ENCODE data around the gene TSPAN3.

The TSPAN3 gene

DNA sequence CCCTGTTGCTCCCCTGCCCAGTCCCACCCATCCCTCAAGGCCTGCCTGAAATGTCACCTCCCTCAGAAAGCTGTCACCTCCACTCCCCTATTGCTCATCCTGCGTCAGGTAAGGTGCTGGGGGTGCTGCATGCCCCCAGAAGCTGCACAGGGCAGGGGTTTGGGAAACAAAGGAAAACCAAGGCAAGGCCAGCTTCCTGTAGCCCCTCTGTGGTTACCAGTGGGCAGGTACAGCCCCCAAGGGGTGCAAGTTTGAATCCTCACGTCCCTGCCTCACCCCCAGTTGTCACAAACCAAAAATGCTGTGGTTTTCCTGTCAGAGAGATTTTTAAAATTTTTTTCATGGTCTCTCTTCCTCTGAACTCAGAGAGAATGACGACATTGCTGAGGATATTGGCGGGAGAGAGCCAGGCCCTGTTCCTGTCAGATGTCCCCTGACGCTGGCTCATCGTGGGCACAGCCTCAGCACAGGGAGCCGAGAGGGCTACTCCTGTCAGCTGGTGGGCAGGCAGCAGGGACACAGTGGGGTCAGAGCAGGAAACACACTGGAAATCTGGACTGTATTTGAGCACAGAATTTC lies 49.0 kb downstream of the TSPAN3 start:
- DNase-seq, result no peak

DNA sequence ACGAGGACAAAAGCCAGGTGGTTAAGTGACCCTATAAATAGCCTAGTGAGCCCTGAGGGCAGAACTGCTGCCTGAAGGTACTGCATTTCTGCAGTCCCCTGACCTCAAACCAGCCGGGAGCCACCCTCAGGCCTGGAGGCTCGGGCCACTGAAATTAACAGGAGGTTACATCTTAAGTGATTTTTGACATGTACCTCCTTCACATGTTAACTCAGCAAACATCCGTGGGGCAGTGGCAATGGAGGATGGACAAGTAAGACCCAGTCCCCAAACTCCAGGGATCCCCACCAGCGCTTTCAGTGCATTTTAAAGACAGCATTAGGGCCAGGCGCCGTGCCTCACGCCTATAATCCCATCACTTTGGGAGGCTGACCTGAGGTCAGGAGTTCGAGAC lies 49.8 kb downstream of the TSPAN3 start:
- no peak for DNase-seq

DNA sequence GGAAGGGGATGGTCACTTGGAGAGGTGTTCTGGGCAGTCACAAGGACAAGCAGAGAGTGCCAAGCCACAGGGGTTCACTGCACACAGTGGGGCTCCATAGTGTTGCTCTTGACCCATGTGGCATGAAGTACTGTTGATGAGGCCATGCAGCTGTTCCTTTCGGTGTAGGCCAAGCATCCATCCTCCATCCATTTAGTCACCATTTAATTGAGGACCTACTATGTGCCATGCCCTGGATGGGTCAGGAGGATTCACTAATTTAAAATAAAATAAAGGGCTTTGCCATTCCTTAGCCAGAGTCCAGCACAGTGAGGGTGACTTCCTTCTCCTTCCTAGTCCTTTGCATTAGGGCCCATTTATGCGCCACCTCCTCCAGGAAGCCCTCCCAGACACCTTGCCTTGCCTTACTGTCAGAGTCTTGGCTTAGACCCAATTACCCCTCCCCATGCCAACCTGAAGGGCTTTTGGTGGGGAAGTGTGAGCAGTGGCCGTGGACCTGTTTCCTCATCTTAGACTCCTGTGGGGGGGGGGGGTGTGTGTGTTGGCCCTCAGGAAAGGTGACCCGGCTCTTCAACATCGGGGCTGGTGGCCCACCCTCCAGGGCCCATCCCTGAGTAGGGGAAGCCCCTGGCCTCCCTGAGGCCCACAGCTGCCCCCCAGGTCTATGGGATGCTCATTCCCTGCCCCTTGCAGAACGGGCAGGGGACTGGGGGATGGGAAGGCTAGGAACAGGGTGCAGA lies 50.4 kb downstream of the TSPAN3 start:
- DNase-seq, result no peak

DNA sequence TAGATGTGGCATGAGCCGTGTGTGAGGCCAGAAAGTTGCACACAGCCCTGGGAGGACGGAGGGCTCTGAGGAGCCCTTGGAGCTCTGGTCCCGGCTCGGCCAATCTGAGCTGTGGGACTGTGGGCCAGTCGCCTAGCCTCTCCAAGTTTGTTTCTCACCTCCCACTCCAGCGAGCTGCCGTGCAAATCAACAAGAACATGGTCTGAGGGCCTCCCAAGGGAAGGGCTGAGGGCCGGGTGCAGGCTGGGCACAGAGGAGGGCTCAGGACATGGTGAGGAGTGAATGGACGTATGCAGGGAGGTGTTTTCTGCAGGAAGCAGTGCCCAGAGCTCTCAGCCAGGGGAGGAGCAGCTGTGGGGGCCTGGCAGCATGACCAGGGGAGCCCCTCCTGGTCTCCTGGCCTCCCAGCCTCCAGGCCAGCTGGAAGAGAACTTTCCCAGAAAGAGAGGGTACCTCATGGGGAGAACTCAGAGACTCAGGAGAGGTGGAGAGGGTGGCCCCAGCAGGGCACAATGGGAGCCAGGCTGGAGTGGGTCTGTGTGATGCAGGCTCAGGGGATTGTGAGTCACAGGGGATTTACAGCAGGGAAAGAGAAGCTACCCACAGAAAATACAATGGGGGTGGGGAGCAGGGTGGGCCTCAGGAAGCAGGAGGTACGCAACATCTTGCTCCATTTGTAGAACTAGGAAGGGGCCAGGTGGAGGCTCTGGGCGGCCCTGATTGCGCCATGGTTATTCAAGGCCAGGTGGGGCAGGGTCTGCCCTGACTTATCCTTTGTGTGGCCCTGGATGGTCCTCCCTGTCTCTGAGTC lies 51.2 kb downstream of the TSPAN3 start:
- DNase-seq, result no peak

DNA sequence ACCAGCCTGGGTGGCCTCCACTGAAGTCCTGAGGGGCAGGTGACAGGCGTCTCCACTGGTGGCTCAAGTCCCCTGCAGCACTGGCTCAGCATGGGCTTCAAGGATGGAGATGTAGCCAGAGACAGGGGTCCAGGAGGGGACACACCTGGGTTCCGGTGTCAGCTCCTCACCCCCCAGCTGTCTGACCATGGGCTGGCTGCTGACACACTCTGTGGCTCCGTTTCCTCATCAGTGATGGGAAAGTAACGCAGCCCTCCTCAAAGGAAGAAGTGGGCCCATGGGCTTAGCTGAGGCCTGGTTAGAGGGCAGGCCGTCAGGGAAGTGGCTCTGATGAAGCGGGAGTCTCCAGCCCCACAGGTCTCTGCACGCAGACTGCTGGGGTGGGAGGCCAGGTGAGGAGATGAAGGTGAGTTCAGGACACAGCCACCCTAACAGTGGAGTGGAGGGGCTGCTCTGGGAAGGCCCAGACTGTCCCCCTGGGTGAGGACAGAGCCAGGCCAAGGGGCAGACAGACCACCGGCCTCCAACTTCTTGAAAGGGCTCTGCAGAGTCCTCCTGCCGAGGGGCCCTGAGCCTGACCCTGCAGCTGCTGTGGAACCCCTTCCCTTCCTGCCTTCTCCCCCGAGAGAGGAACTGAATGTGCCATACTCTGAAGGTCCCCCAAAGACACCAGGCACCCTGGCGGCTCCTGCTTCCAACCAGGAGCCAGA lies 52.0 kb downstream of the TSPAN3 start:
- DNase-seq, result no peak

DNA sequence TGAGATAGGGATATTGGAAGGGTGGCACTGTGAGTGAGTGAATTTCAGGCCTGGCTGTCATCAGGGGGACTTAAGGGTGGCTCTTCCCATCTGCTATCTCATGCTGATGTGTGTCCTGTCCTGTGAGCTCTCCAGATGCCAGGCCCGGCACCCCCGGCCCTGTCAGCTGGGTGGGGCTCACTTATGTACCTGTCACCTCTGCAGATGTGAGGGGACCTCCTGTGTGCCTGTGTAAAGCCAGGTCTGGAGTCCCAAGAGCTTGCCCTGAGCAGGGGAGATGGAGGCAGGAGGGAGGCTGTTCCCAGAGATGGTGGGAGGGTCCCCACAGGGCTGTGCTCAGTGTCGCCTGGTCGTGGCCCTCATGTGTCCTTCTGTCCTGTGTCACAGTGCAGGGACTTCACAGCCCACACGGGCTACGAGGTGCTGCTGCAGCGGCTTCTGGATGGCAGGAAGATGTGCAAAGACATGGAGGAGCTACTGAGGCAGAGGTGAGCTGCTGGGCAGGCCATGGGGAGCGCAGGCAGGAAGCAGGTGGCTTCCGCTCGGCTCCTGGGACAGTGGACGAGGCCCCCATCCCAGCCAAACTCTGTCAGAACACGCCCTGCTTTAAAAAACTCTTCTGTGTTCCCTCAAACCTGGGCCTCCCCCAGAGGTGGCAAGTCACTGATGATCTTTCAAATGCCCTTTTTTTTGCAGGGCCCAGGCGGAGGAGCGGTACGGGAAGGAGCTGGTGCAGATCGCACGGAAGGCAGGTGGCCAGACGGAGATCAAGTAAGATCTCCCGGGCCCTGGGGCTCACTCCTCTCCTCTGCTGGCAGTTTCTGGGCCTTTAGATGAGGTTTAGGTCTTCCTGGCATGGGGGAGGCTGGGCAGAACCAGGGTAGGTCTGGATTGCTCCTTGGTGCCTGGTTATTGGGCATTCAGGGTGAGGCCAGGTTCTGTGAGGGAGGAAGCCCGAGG lies 52.9 kb downstream of the TSPAN3 start:
- DNase-seq, result no peak

DNA sequence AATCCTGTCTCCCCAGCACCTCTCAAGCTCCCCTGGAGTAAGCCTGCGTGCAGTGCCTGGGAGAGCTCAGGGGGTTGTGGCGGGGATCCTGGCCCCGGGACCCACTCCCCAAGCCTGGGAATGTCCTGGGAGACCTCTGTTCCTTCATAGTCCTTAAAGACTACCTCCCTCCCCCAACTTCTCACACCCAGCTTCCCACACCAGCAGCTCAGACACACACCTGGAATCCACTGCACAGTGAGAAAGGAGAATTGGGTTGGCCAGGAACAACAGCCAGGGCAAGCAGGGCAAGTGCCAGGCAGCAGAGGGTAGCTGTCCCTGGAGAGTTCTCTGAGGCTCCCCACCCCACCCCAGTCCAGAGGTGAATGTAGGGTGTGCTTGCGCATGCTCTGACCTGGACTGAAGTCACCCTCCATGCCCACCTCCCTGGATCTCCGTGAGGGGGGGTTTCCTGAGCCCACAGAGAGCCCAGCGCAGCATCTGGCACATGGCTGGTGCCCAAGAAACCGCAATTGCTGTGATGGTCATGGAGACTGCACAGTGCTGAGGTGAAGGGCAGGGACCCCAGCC lies 53.7 kb downstream of the TSPAN3 start:
- no peak for DNase-seq

DNA sequence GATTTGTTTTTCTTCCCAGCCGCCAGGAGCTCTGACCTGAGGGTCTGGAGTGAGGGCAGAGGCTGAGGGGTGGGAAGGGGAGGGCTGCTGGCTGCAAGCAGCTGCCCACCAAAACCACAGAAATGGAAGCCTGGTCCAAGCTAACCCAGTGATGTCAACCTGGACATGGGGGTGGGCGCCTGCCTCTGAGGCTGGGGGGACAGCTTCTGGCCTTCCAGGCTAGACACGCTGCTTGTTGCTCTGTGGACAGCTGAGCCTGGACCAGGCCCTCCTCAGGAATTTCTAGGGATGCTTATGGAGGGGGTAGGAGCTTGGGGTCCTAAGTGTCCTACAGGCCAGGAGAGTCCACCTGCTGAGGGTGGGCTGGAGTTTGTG lies 54.6 kb downstream of the TSPAN3 start:
- no peak for DNase-seq

DNA sequence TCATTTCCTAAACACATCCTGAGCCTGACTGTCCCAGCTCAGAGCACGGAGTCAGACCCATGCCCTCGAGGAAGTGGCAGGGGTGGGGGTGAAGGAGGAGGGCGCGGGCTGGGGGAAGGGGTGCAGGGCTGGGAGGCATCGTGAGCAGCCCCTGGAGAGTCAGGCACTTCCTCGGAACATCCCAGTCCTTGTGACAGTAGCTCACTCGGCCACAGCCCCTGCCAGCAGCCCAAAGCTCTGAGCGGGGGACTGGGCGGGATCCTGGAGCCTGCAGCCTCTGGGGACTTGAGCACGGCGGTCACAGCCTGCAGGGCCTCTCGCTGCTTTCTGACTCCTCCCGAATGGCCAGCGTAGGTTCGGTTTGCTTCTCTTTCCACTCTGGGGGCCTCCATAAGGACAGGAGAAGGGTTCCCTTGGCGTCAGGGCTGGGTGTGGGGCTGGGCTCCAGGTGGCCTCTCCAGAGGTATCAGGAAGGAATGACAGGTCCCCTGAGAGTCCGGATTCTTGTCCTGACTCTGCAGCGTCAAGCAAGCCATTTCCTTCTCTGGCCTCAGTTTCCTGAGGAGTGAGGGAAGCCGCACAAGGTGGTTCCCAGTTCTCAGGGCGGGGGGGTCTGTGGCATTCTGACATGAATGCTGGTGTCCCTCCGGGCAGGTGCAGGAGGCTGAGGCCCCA lies 55.1 kb downstream of the TSPAN3 start:
- DNase-seq, result no peak

DNA sequence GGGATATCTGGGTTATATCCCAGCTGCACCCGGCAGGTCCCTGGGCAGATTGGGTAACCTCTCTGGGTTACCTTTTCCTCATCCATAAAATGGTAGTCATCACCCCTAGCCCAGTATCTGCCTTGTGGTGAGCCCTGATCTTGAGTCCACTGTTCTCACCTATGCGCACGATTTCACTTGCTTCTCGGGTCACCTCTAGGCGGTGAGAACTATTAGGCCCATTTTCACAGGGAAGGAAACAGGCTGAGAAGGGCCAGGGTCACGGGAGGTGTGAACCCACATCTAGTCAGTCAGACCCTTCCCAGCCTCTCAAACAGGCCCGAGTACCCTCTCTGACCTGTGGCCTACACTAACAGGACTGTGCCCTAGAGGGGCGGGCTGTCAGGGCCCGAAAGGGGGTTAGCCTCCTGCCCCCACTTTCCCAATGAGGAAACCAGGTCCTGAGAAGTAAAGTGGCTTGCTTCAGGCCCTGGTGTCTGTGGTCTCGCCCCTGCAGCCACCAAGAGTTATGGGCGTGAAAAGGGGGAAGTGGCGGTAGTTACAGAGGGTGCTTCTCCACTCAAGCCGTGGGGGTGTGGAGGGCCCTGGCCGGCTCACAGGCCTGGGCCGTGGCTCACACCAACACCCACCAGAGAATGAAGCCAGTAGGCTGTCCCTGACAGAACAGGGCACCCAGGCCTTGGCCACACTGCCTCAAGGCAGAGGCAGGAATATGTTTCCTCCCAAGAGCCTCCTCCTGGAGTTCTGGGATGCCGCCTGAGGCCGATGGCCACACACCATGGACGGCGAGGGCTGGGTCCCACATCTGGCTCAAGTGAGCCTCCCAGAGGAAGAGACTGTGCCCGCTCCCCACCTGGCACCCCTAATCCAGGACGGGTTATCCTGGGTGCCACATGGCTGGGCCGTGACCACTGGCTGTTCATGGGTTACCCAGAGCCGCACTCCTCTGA lies 56.5 kb downstream of the TSPAN3 start:
- DNase-seq, result no peak

DNA sequence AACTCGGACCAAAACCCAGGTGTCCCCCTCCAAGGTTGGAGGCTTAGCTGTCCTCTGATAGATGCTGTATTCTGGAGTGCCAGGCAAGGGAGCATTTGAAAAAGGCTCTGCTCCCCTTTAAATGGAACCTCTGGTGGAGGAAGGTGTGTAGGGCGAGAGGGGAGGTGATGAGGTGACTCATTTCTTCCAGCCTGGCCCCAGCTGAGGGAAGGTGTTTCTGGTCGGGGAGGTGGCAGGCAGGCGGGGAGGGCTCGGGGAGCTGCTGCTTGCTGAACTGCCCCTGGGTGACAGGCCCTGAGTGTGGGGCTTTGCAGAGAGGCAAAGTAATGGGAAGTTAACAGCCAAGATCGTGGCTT lies 57.2 kb downstream of the TSPAN3 start:
- no peak for DNase-seq

DNA sequence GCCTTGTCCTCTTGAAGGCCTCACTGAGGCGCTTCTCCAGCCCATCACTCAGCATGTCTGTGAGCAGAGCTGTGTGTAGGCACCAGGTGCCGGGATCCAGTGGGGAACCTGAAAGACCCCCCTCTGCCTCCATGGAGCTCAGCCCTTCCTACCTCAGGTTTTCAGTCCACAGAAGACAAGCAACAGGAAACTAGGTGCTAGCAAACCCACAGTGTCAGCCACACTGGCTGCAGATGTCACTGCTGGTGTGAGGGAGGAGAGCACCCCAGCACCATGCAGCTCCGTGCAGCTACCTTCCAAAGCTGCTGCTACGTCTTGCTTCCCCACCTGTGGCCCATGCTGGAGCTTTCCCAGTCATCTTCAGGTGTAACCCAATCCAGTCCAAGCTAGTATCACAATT lies 58.0 kb downstream of the TSPAN3 start:
- no peak for DNase-seq

DNA sequence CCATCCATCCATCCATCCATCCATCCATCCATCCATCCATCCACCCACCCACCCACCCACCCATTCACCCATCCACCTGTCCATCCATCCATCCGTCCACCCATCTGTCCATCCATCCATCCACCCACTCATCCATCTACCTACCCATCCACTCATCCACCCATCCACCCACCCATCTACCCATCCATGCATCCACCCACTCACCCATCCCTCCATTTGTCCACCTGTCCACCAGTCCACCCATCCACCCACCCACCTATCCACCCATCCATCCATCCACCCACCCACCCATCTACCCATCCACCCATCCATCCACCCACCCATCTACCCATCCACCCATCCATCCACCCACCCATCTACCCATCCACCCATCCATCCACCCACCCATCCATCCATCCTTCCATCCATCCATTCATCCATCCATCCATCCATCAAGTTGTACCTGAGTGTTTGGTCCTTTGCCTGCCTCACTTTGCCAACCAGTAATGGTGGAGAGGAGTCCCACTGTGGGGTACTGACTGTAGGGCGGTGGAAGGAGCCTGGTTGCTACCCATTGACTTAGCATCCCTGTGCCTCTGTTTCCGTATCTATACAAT lies 58.7 kb downstream of the TSPAN3 start:
- no peak for DNase-seq

DNA sequence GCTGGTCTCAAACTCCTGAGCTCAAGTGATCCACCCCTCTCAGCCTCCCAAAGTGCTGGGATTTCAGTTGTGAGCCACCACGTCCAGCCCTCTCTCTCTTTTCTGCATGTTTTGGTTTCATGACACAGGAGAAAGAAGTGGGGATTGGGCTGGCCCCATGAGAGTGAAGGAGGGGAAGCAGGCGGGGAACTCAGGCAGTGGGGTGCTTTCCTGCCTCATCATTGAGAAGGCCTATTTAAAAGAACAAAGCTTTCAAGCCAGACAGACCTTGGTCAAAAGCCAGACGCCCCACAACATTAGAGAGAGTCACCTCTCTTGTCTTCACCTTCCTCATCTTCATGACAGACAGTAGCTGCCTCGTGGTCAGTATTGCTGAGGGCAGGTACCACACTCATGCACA lies 60.1 kb downstream of the TSPAN3 start:
- DNase-seq, result no peak

DNA sequence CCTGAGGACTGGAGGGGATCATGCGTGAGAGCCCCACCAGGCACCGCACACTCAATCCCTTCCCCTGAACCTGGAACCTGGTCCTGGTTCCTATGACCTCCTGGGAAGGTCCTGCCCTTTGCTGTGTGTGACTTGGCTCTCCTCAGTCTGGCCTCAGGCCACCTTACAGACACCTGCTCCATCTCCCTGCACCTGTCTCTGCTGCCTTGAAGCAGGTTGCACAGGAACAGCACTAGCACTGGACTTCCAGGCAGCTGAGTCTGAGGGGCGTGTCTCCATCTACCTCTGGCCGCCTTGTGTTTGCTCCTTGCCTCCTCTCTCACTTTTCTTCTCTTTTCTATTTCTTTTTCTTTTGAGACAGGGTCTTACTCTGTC lies 60.6 kb downstream of the TSPAN3 start:
- no peak for DNase-seq

DNA sequence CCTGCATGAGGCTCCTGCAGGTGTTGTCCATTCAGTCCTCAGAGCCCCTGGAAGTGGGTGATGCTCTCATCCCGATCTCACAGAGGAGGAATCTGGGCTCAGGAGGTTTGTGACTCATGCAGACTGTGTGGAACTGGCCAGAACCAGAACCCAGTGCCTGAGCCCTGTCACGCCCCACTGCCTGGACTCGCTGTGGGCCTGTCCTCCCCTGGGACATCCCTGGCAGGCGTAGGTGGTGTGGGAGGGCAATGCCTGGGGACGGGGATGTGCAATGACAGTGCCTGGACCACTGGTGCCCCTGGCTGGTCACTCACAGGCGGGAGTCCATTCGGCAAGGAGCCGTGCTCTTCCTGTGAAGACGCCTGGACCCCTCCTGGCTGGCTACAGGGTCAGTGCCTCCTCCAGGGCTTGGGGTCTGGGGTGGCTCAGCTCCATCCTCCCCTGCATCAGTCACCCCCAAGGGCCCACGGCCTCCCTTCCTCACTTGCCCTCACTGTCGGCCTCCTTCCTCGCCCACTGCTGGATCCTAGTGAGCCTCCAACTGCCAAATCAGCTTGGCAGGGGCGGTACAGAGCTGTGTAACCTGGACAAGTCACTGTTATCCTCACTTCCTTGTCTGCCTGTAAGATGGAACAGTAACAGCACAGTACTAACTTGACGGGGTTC lies 61.1 kb downstream of the TSPAN3 start:
- DNase-seq, result no peak

DNA sequence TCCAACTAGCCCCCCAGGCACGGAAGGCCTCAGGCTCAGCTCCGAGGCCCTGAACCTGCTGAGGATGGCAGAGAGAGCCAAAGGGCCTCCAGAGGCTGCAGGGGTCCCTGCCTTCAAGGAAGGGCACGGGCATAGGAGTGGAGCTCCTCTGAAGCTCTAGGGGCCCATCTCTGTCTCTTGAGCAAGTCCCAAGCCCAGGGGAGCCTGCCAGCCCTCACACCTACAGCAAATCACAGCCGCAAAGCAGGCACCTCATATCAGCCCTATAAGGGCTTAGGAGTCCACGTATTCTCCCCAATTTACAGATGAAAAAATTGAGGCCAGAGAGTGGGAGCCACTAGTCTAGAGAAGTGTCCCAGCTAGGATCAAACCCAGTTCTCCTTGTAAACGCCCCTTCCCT lies 61.7 kb downstream of the TSPAN3 start:
- no peak for DNase-seq

DNA sequence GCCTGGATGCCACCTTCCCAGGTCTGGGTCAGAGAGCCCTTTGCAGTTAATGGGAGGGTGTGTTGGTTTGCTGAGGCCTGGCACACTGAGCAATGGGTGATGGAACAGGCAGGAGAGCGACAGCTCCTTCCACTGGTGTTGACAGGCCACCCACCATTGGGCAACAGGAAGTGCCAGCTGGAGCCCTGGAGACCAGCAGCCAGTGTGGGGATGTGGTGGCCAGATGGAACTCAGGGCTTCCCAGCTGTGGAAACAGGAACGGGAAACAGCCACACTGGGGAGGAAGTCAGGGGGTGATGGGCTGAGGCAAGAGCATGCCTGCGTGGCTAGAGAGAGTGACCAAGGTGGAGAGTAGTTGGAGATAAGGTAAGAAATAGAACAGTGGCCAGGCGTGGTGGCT lies 66.7 kb downstream of the TSPAN3 start:
- DNase-seq, result peak; percentile 70
